ENCODE measurements around the gene GAGE12J. TPM values are rescaled to one million over a fixed set of nuclear protein-coding genes. Genes with fewer than 3 reads are reported as not detected.
"Not testable (repeated sequence)": the region's sequence is repeated elsewhere in the genome, so short reads cannot be mapped to it uniquely, and the experiment has no call there.

The GAGE12J gene, protein sequence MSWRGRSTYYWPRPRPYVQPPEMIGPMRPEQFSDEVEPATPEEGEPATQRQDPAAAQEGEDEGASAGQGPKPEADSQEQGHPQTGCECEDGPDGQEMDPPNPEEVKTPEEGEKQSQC
- not detected in 2 replicates for total RNA-seq (2021)
- long read RNA-seq, result 0 reads

DNA sequence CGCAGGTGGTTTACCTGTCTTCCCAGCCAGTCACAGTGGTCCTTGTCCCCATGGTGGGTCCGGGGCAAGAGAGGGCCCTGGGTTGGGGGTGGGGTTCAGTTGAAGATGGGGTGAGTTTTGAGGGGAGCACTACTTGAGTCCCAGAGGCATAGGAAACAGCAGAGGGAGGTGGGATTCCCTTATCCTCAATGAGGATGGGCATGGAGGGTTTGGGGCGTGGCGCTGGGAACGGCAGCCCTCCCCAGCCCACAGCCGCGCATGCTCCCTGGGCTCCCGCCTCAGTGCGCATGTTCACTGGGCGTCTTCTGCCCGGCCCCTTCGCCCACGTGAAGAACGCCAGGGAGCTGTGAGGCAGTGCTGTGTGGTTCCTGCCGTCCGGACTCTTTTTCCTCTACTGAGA, at the start of gene GAGE12J:
TSS of gene GAGE12J (plus strand) at position 301 of the 400 bp plus-strand sequence. CDS start 1,157 bp downstream, outside the sequence.
- not testable (repeated sequence) for H3K9me3 ChIP-seq (ENCODE audit: control insufficient read depth, low read depth, low read length); H3T11ph ChIP-seq (ENCODE audit: low read length); H2BK20ac ChIP-seq (ENCODE audit: low read depth, low read length, poor library complexity, severe bottlenecking); H3K79me2 ChIP-seq (ENCODE audit: insufficient read depth, low read length); H3K23ac ChIP-seq (ENCODE audit: insufficient read length, low read depth, low read length); H3K4me1 Mint-ChIP-seq; H4K20me1 ChIP-seq (ENCODE audit: control insufficient read depth, insufficient read depth, insufficient read length); H2BK5ac ChIP-seq (ENCODE audit: insufficient read length, low read length); H3K36me3 Mint-ChIP-seq (ENCODE audit: insufficient read depth in 1 of 3, low read depth in 3 of 3); H3K4me1 ChIP-seq (ENCODE audit: insufficient read depth, low read length); DNase-seq; H3K56ac ChIP-seq (ENCODE audit: insufficient read length, low read depth, low read length); H3K18ac ChIP-seq (ENCODE audit: insufficient read length, low read depth, low read length); H4K5ac ChIP-seq (ENCODE audit: insufficient read length, low read depth, low read length); H3K23me2 ChIP-seq (ENCODE audit: insufficient read length, low read depth, low read length, poor library complexity, severe bottlenecking); H2AFZ ChIP-seq (ENCODE audit: low read length); H2BK15ac ChIP-seq (ENCODE audit: low read depth, low read length); H3K27me3 ChIP-seq (ENCODE audit: insufficient read depth, low read length); H3K4me2 ChIP-seq (ENCODE audit: insufficient read depth, insufficient read length, low read length); H3K27ac ChIP-seq (ENCODE audit: insufficient read length, low read depth, low read length); H4K8ac ChIP-seq (replicated peaks; ENCODE audit: insufficient read length, low read depth, low read length); H4K91ac ChIP-seq (ENCODE audit: insufficient read length, low read depth, low read length); H3K79me1 ChIP-seq (ENCODE audit: insufficient read depth, low read depth, low read length, poor library complexity, severe bottlenecking); H3K4ac ChIP-seq (ENCODE audit: low read depth, low read length); H3K9me3 Mint-ChIP-seq; H3K14ac ChIP-seq (ENCODE audit: insufficient read depth, low read length); H3K4me3 Mint-ChIP-seq; H2AK5ac ChIP-seq (ENCODE audit: insufficient read length, low read length); H2BK120ac ChIP-seq (ENCODE audit: low read depth, low read length, poor library complexity, severe bottlenecking); H3K27ac Mint-ChIP-seq; H3K9ac ChIP-seq (ENCODE audit: extremely low read depth, insufficient read length, low read length); H2BK12ac ChIP-seq (ENCODE audit: insufficient read length, low read depth, low read length); H3K27me3 Mint-ChIP-seq (ENCODE audit: low read depth)
- WGBS (ENCODE audit: extremely low coverage, insufficient read length, low lambda C conversion rate), result no CpG with 5 or more reads among the region's 16 CpGs
